HEK293 (cell line): ENCODE measurements around the gene TRAFD1.

Experiments used
- CTCF ChIP-seq: fragments of 450-650 bp; formaldehyde crosslinking; IDR thresholded peaks from 2 replicates; pipeline ENCODE4 v1.5.1; 2016; ENCODE audit warnings: missing biosample characterization, missing genetic modification characterization
- ZNF121 ChIP-seq: fragments of 450-650 bp; formaldehyde crosslinking; IDR thresholded peaks from 2 replicates; pipeline ENCODE4 v1.5.1; 2016; ENCODE audit warnings: missing biosample characterization, missing genetic modification characterization
- ZNF155 ChIP-seq: fragments of 450-650 bp; formaldehyde crosslinking; IDR thresholded peaks from 2 replicates; pipeline ENCODE4 v1.5.1; 2016; ENCODE audit warnings: missing biosample characterization, missing genetic modification characterization
- ZNF169 ChIP-seq: fragments of 450-650 bp; formaldehyde crosslinking; IDR thresholded peaks from 2 replicates; pipeline ENCODE4 v1.5.1; 2016; ENCODE audit warnings: missing biosample characterization, missing genetic modification characterization
- ZNF274 ChIP-seq, 2 experiments: fragments of 200-500 bp in 1 of 2; fragments of 450-650 bp in 1 of 2; sonication (Bioruptor generic) in 1 of 2; formaldehyde crosslinking in 1 of 2; IDR thresholded peaks; 2 replicates each; pipeline versions ENCODE4 v1.5.1 to v1.6.1; 2014 to 2016; ENCODE audit warnings: borderline replicate concordance in 1 of 2, inconsistent platforms in 1 of 2, low read length in 1 of 2, missing biosample characterization in 1 of 2, missing genetic modification characterization in 1 of 2
- ZNF302 ChIP-seq: fragments of 450-650 bp; formaldehyde crosslinking; IDR thresholded peaks from 2 replicates; pipeline ENCODE4 v1.5.1; 2016; ENCODE audit warnings: missing biosample characterization, missing genetic modification characterization, low read depth
- ZNF311 ChIP-seq: fragments of 450-650 bp; formaldehyde crosslinking; IDR thresholded peaks from 2 replicates; pipeline ENCODE4 v1.5.1; 2017; ENCODE audit warnings: missing biosample characterization, missing genetic modification characterization, borderline replicate concordance
- ZNF76 ChIP-seq: fragments of 450-650 bp; formaldehyde crosslinking; IDR thresholded peaks from 2 replicates; pipeline ENCODE4; 2016; ENCODE audit warnings: low read depth, missing biosample characterization, missing genetic modification characterization, borderline replicate concordance
- ZXDB ChIP-seq: fragments of 450-650 bp; formaldehyde crosslinking; IDR thresholded peaks from 2 replicates; pipeline ENCODE4 v1.5.1; 2016; ENCODE audit warnings: missing biosample characterization, missing genetic modification characterization
- TF ChIP-seq, protein P1 (sequence below): fragments of 450-650 bp; formaldehyde crosslinking; IDR thresholded peaks from 2 replicates; pipeline ENCODE4 v1.5.1; 2016; ENCODE audit warnings: missing biosample characterization, missing genetic modification characterization
- TF ChIP-seq, protein P2 (sequence below): fragments of 450-650 bp; formaldehyde crosslinking; IDR thresholded peaks from 2 replicates; pipeline ENCODE4 v1.5.1; 2016; ENCODE audit warnings: missing biosample characterization, missing genetic modification characterization

- no peak for TF ChIP-seq ZNF169 (tag by site-specific recombination)
- TF ChIP-seq, protein P1, sequence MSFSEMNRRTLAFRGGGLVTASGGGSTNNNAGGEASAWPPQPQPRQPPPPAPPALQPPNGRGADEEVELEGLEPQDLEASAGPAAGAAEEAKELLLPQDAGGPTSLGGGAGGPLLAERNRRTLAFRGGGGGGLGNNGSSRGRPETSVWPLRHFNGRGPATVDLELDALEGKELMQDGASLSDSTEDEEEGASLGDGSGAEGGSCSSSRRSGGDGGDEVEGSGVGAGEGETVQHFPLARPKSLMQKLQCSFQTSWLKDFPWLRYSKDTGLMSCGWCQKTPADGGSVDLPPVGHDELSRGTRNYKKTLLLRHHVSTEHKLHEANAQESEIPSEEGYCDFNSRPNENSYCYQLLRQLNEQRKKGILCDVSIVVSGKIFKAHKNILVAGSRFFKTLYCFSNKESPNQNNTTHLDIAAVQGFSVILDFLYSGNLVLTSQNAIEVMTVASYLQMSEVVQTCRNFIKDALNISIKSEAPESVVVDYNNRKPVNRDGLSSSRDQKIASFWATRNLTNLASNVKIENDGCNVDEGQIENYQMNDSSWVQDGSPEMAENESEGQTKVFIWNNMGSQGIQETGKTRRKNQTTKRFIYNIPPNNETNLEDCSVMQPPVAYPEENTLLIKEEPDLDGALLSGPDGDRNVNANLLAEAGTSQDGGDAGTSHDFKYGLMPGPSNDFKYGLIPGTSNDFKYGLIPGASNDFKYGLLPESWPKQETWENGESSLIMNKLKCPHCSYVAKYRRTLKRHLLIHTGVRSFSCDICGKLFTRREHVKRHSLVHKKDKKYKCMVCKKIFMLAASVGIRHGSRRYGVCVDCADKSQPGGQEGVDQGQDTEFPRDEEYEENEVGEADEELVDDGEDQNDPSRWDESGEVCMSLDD (tag by site-specific recombination) = no peak
- no peak for TF ChIP-seq CTCF (tag by site-specific recombination)
- no peak for TF ChIP-seq ZNF155 (tag by site-specific recombination)
- no peak for TF ChIP-seq ZNF311
- TF ChIP-seq ZNF76 (tag by site-specific recombination) = no peak
- TF ChIP-seq ZXDB = no peak
- TF ChIP-seq, protein P2, sequence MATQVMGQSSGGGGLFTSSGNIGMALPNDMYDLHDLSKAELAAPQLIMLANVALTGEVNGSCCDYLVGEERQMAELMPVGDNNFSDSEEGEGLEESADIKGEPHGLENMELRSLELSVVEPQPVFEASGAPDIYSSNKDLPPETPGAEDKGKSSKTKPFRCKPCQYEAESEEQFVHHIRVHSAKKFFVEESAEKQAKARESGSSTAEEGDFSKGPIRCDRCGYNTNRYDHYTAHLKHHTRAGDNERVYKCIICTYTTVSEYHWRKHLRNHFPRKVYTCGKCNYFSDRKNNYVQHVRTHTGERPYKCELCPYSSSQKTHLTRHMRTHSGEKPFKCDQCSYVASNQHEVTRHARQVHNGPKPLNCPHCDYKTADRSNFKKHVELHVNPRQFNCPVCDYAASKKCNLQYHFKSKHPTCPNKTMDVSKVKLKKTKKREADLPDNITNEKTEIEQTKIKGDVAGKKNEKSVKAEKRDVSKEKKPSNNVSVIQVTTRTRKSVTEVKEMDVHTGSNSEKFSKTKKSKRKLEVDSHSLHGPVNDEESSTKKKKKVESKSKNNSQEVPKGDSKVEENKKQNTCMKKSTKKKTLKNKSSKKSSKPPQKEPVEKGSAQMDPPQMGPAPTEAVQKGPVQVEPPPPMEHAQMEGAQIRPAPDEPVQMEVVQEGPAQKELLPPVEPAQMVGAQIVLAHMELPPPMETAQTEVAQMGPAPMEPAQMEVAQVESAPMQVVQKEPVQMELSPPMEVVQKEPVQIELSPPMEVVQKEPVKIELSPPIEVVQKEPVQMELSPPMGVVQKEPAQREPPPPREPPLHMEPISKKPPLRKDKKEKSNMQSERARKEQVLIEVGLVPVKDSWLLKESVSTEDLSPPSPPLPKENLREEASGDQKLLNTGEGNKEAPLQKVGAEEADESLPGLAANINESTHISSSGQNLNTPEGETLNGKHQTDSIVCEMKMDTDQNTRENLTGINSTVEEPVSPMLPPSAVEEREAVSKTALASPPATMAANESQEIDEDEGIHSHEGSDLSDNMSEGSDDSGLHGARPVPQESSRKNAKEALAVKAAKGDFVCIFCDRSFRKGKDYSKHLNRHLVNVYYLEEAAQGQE (tag by site-specific recombination) = no peak
- no peak for TF ChIP-seq ZNF302 (tag by site-specific recombination)
- TF ChIP-seq ZNF274 (IDR thresholded peaks at IDR 0.05; ENCODE audit: low read length) = no peak
- no peak for TF ChIP-seq ZNF274 (tag by site-specific recombination; IDR thresholded peaks at IDR 0.05; ENCODE audit: borderline replicate concordance)
- no peak for TF ChIP-seq ZNF121 (tag by site-specific recombination)
Observed at GRCh38 chr12:112169161-112169872, 44.0 kb downstream of the TRAFD1 start.
